ENCODE results near the gene PPP2R1B.

PPP2R1B gene

DNA sequence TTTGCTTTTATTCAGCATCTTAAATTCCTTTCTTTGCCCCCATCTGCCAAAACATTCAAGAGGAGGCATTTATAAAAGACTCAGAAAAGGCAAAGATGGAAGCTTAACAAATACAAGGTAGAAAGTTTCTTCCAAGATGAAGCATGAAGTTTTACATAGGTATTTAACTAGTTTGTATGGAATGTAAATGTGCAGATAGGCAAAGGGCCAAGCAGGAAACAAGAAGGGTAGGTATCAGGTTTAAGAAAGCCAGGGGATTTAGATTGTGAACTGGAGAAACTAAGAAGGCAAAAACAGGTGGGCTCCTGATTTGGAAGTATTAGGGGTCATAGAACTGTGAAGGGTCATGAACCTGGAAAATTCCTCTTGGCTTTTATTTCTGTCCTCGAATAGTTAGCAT lies 62.6 kb downstream of the PPP2R1B start:
- ChIA-PET CTCF (interaction anchor here (0.8 kb wide), 1 partner anchor 65 kb away, joined by 3 read pairs; no protein-coding TSS in a partner anchor), POLR2A (no interaction called here)

DNA sequence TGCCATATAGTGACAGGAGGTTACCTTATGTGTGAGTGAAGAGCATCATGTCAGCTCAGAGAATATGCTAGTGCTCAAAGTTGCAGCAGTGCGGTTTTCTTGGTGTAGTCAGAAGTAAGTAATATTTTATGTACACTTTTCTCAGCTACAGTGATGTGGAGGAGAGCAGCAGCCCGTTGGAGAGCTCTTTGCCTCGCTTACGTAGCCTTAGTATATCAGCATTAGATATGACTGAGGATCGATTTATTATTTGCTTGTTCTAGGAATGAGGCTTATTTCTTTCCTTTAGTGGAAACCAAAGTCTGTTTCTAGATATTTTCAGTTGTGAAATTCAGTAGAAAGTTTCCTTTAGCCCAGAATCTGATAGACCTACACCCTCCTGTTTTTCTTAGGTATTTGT lies 63.6 kb downstream of the PPP2R1B start:
- POLR2A ChIA-PET: no interaction called here
- TF ChIP-seq, protein P1, sequence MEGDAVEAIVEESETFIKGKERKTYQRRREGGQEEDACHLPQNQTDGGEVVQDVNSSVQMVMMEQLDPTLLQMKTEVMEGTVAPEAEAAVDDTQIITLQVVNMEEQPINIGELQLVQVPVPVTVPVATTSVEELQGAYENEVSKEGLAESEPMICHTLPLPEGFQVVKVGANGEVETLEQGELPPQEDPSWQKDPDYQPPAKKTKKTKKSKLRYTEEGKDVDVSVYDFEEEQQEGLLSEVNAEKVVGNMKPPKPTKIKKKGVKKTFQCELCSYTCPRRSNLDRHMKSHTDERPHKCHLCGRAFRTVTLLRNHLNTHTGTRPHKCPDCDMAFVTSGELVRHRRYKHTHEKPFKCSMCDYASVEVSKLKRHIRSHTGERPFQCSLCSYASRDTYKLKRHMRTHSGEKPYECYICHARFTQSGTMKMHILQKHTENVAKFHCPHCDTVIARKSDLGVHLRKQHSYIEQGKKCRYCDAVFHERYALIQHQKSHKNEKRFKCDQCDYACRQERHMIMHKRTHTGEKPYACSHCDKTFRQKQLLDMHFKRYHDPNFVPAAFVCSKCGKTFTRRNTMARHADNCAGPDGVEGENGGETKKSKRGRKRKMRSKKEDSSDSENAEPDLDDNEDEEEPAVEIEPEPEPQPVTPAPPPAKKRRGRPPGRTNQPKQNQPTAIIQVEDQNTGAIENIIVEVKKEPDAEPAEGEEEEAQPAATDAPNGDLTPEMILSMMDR (IDR thresholded peaks at IDR 0.05; ENCODE audit: control extremely low read depth, extremely low read depth, low read depth, missing control alignments): no peak
- DNase-seq (ENCODE audit: extremely low spot score): no peak
- CTCF ChIA-PET: interaction anchor here (0.9 to 1.2 kb wide), 3 partner anchors 10 to 39 kb away, joined by 3 read pairs; no protein-coding TSS in a partner anchor

More for the DNA sequence above, 62.6 kb downstream of the PPP2R1B start:
- TF ChIP-seq, protein P1 (IDR thresholded peaks at IDR 0.05; ENCODE audit: control extremely low read depth, extremely low read depth, low read depth, missing control alignments): no peak
- no peak for DNase-seq (ENCODE audit: extremely low spot score)

DNA sequence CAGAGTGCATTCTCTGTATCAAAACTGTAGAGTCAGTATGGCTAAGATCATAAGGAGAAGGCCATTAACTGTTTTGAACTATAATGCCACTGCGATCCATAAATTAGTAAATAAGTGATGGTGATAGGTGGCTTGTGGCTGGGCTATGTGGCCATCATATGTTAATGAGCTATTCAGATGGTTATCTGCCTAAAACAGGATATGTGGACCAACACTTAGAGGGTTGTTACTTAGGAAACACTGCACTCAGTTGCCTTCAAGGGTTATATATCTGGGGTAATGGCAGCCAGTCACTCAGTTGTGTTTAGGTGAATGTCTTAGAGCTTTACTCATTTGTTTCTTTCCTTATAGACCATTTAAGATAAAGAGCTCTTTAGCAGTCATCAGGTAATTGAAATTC lies 66.0 kb downstream of the PPP2R1B start:
- no peak for DNase-seq (ENCODE audit: extremely low spot score)
- POLR2A ChIA-PET: no interaction called here
- CTCF ChIA-PET: interaction anchor here (0.8 to 3.9 kb wide), 7 partner anchors 10 to 96 kb away, joined by 3 to 18 read pairs (median 4); no protein-coding TSS in a partner anchor
- TF ChIP-seq, protein P1 (IDR thresholded peaks at IDR 0.05; ENCODE audit: control extremely low read depth, extremely low read depth, low read depth, missing control alignments): no peak

DNA sequence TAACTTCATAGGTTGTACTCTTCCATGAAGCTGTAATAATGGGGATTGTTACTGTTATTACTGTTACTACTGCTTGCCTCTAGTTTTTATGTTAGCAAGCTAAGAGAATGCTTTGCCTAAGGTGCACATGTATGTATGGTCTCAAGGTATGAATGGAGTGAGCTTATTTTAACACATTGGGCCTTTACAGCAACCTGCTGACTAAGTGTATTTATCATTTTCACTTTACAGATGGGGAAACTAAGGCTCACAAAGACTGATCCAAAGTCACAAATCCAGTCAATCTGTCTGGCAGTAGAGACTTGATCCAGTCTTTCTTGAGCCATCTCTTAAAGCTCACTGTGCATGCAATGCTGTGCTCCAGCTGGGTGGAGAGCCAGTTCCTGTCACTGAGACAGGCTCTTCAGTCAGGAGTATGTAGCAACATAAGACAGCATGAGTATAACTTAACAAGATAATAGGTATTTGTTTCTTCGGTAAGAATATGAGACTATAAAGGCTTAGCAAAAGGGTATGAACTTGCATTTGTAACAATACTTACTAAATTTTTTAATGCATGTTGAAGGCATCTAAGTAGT lies 66.5 kb downstream of the PPP2R1B start:
- no peak for DNase-seq (ENCODE audit: extremely low spot score)
- POLR2A ChIA-PET: no interaction called here
- TF ChIP-seq, protein P1 (IDR thresholded peaks at IDR 0.05; ENCODE audit: control extremely low read depth, extremely low read depth, low read depth, missing control alignments): no peak
- CTCF ChIA-PET: interaction anchor here (0.8 to 3.9 kb wide), 9 partner anchors 11 to 95 kb away, joined by 3 to 18 read pairs (median 4); no protein-coding TSS in a partner anchor

DNA sequence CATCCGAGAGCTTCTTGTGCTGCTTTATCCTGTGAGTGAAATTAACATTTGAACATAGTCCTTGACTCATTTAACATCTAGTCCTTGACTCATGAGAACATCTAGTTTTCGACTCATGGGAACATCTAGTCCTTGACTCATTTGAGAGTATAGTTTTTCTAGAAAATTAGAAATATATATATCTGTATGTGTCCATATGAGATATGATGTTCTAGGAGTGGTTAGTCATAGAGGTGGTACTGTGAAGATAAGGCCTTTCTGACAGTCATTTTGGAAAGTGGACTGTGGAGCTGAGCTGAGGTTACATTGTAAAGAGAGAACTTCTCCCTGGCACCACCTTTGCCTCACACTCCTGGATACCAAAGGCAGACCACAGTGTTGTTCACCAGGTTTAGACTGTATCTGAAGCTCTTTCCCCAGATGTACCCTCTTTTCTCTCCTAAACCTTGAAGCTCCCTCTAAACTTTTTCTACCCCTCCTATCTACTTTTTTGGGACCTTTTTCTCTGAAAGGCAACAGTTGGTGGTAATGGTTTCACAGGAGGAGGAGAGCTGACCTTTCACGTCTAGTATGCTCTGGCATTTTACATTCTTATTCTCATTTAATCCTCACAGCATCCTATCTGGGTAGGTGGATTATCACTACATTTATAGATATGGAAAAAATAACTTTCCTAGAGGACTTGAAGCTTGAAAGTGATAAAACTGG lies 67.2 kb downstream of the PPP2R1B start:
- CTCF ChIA-PET: interaction anchor here (0.7 to 3.9 kb wide), 11 partner anchors 10 to 143 kb away, joined by 3 to 18 read pairs (median 6); no protein-coding TSS in a partner anchor
- POLR2A ChIA-PET: no interaction called here
- TF ChIP-seq, protein P1 (IDR thresholded peaks at IDR 0.05; ENCODE audit: control extremely low read depth, extremely low read depth, low read depth, missing control alignments): no peak
- DNase-seq (ENCODE audit: extremely low spot score): no peak

DNA sequence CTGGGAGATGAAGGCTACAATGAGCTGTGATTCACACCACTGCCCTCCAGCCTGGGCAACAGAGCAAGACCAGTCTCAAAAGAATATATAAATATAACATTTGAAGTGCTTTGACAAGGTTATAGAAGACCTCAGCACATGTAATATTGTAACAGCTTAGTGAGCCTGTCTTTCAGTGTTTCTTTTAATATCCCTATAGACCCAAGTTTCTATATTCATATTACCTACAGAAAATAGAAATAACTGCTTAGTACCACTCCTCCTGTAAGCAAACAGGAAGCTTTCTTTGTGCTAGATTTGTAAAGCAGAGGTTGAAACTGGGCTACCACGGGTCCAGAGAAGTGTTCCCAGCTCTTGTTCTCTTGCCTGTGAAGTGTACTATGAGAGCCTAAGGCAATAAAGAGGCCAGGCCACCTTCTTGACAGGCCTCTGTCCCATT lies 68.2 kb downstream of the PPP2R1B start:
- POLR2A ChIA-PET: no interaction called here

More for the DNA sequence above, 68.2 kb downstream of the PPP2R1B start:
- DNase-seq (ENCODE audit: extremely low spot score): no peak
- CTCF ChIA-PET: interaction anchor here (0.9 to 4.7 kb wide), 9 partner anchors 9 to 135 kb away, joined by 3 to 18 read pairs (median 6); no protein-coding TSS in a partner anchor
- TF ChIP-seq, protein P1 (IDR thresholded peaks at IDR 0.05; ENCODE audit: control extremely low read depth, extremely low read depth, low read depth, missing control alignments): no peak

Measured in GM10248 (cell line).